Measurements from ENCODE around the gene S100A9.
"Not testable (repeated sequence)": the region's sequence is repeated elsewhere in the genome, so short reads cannot be mapped to it uniquely, and the experiment has no call there.

The S100A9 gene

GRCh38 chr1:153346077-153346723, 11.5 kb upstream of the S100A9 start:
- DNase-seq (ENCODE audit: insufficient read length): no peak
- no peak for TF ChIP-seq POLR2AphosphoS5 (IDR thresholded peaks at IDR 0.05; ENCODE audit: low read depth, low read length)
- TF ChIP-seq POLR2A (IDR thresholded peaks at IDR 0.05; ENCODE audit: low read depth, low read length): no peak
- no peak for TF ChIP-seq TAF1 (IDR thresholded peaks at IDR 0.05; ENCODE audit: borderline replicate concordance, low read depth, low read length)
- FAIRE-seq: peak; percentile 77

- not testable (repeated sequence) for FAIRE-seq; DNase-seq (ENCODE audit: insufficient read length)
Measured at GRCh38 chr1:153347049-153347448, 10.6 kb upstream of the S100A9 start.

GRCh38 chr1:153347856-153348255, 9.8 kb upstream of the S100A9 start:
- FAIRE-seq (no peak), DNase-seq (ENCODE audit: insufficient read length) (no peak)
- TF ChIP-seq POLR2A (IDR thresholded peaks at IDR 0.05; ENCODE audit: low read depth, low read length): no peak
- no peak for TF ChIP-seq TAF1 (IDR thresholded peaks at IDR 0.05; ENCODE audit: borderline replicate concordance, low read depth, low read length)
- no peak for TF ChIP-seq POLR2AphosphoS5 (IDR thresholded peaks at IDR 0.05; ENCODE audit: low read depth, low read length)

GRCh38 chr1:153348511-153349362, 8.9 kb upstream of the S100A9 start, which contains the start of gene PGLYRP4:
Gene PGLYRP4 (minus strand): TSS chr1:153348841. CDS start chr1:153347932, 909 bp downstream.
- TF ChIP-seq POLR2A (IDR thresholded peaks at IDR 0.05; ENCODE audit: low read depth, low read length) (no peak), POLR2AphosphoS5 (IDR thresholded peaks at IDR 0.05; ENCODE audit: low read depth, low read length) (no peak), TAF1 (IDR thresholded peaks at IDR 0.05; ENCODE audit: borderline replicate concordance, low read depth, low read length) (no peak)
- FAIRE-seq (no peak), DNase-seq (ENCODE audit: insufficient read length) (no peak)

GRCh38 chr1:153349363-153350320, 8.0 kb upstream of the S100A9 start:
- no peak for FAIRE-seq
- no peak for TF ChIP-seq TAF1 (IDR thresholded peaks at IDR 0.05; ENCODE audit: borderline replicate concordance, low read depth, low read length)
- no peak for TF ChIP-seq POLR2A (IDR thresholded peaks at IDR 0.05; ENCODE audit: low read depth, low read length)
- TF ChIP-seq POLR2AphosphoS5 (IDR thresholded peaks at IDR 0.05; ENCODE audit: low read depth, low read length): no peak
- no peak for DNase-seq (ENCODE audit: insufficient read length)

GRCh38 chr1:153350321-153350957, 7.2 kb upstream of the S100A9 start:
- FAIRE-seq (no peak), DNase-seq (ENCODE audit: insufficient read length) (no peak)
- TF ChIP-seq TAF1 (IDR thresholded peaks at IDR 0.05; ENCODE audit: borderline replicate concordance, low read depth, low read length): no peak
- TF ChIP-seq POLR2A (IDR thresholded peaks at IDR 0.05; ENCODE audit: low read depth, low read length): no peak
- TF ChIP-seq POLR2AphosphoS5 (IDR thresholded peaks at IDR 0.05; ENCODE audit: low read depth, low read length): no peak

- TF ChIP-seq TAF1 (IDR thresholded peaks at IDR 0.05; ENCODE audit: borderline replicate concordance, low read depth, low read length) (no peak), POLR2AphosphoS5 (IDR thresholded peaks at IDR 0.05; ENCODE audit: low read depth, low read length) (no peak)
- FAIRE-seq: peak; percentile 81
- DNase-seq (ENCODE audit: insufficient read length): no peak
Measured at GRCh38 chr1:153352523-153352922, 5.1 kb upstream of the S100A9 start.

- FAIRE-seq (no peak), DNase-seq (ENCODE audit: insufficient read length) (no peak)
- no peak for TF ChIP-seq TAF1 (IDR thresholded peaks at IDR 0.05; ENCODE audit: borderline replicate concordance, low read depth, low read length)
- TF ChIP-seq POLR2AphosphoS5 (IDR thresholded peaks at IDR 0.05; ENCODE audit: low read depth, low read length): no peak
- TF ChIP-seq POLR2A (IDR thresholded peaks at IDR 0.05; ENCODE audit: low read depth, low read length): no peak
Measured at GRCh38 chr1:153353226-153353947, 4.3 kb upstream of the S100A9 start.

- TF ChIP-seq POLR2A (IDR thresholded peaks at IDR 0.05; ENCODE audit: low read depth, low read length) (no peak), POLR2AphosphoS5 (IDR thresholded peaks at IDR 0.05; ENCODE audit: low read depth, low read length) (no peak), TAF1 (IDR thresholded peaks at IDR 0.05; ENCODE audit: borderline replicate concordance, low read depth, low read length) (no peak)
- DNase-seq (ENCODE audit: insufficient read length) (no peak), FAIRE-seq (no peak)
Measured at GRCh38 chr1:153354515-153355193, 3.0 kb upstream of the S100A9 start.
